Esophagus squamous epithelium (tissue), 4 donors: Measurements from ENCODE around the gene NCBP2.

ENCODE experiments used
- CTCF ChIP-seq, 6 experiments: fragments of 450-650 bp in 4 of 6; fragments of 200-600 bp in 2 of 6; sonication (generic) in 2 of 6; IDR thresholded peaks; one replicate each; pipeline ENCODE4 v1.5.1; 2016 to 2019; ENCODE audit warnings: antibody characterized with exemption in 6 of 6, mild to moderate bottlenecking in 4 of 6, moderate library complexity in 4 of 6
- POLR2A ChIP-seq, 4 donors: fragments of 450-650 bp; IDR thresholded peaks; one replicate each; pipeline ENCODE4 v1.6.1; 2017; ENCODE audit warnings: antibody characterized with exemption in 4 of 4, mild to moderate bottlenecking in 4 of 4, moderate library complexity in 3 of 4

GRCh38 chr3:196903740-196904139, 38.6 kb downstream of the NCBP2 start:
- TF ChIP-seq CTCF (IDR thresholded peaks at IDR 0.05) (no peak), POLR2A (IDR thresholded peaks at IDR 0.05) (no peak)
